ENCODE measurements around the gene POLQ. TPM values are rescaled to one million over a fixed set of nuclear protein-coding genes. Genes with fewer than 3 reads are reported as not detected.
"Not testable (repeated sequence)": the region's sequence is repeated elsewhere in the genome, so short reads cannot be mapped to it uniquely, and the experiment has no call there.

The POLQ gene
- polyA plus RNA-seq, 4 donors, result 4.3 to 5.4 (median 5.3) TPM

GRCh38 chr3:121431726-121432517, 113.9 kb downstream of the POLQ start:
- peak; percentile 34 to 76 (median 62) for DNase-seq (ENCODE audit: low read depth in 4 of 4, low spot score in 3 of 4)

- DNase-seq (ENCODE audit: low read depth in 4 of 4, low spot score in 3 of 4), result no peak
Observed at GRCh38 chr3:121430664-121431215, 115.0 kb downstream of the POLQ start.

- no peak for DNase-seq (ENCODE audit: low read depth in 4 of 4, low spot score in 3 of 4)
Observed at GRCh38 chr3:121424549-121424948, 121.2 kb downstream of the POLQ start.

- no peak for DNase-seq (ENCODE audit: low read depth in 4 of 4, low spot score in 3 of 4)
Observed at GRCh38 chr3:121418182-121418581, 127.6 kb downstream of the POLQ start.

GRCh38 chr3:121414924-121415323, 130.9 kb downstream of the POLQ start:
- no peak for DNase-seq (ENCODE audit: low read depth in 4 of 4, low spot score in 3 of 4)

GRCh38 chr3:121411523-121411922, 134.3 kb downstream of the POLQ start:
- no peak for DNase-seq (ENCODE audit: low read depth in 4 of 4, low spot score in 3 of 4)

- no peak for DNase-seq (ENCODE audit: low read depth in 4 of 4, low spot score in 3 of 4)
Observed at GRCh38 chr3:121405631-121406030, 140.2 kb downstream of the POLQ start.

GRCh38 chr3:121399820-121400219, 146.0 kb downstream of the POLQ start:
- DNase-seq (ENCODE audit: low read depth in 4 of 4, low spot score in 3 of 4), result no peak

- not testable (repeated sequence) for DNase-seq (ENCODE audit: low read depth in 4 of 4, low spot score in 3 of 4)
Observed at GRCh38 chr3:121398051-121398450, 147.7 kb downstream of the POLQ start.

GRCh38 chr3:121395967-121396366, 149.8 kb downstream of the POLQ start:
- DNase-seq (ENCODE audit: low read depth in 4 of 4, low spot score in 3 of 4), result not testable (repeated sequence)

- not testable (repeated sequence) for DNase-seq (ENCODE audit: low read depth in 4 of 4, low spot score in 3 of 4)
Observed at GRCh38 chr3:121388308-121388707, 157.5 kb downstream of the POLQ start.

Other genes starting within 250 kb of the POLQ start
- not detected for gene ARGFX, start 22.0 kb upstream of the POLQ start, polyA plus RNA-seq (ENCODE audit: insufficient read length in 4 of 4)
- gene FBXO40, start 47.4 kb upstream of the POLQ start, polyA plus RNA-seq (ENCODE audit: insufficient read length in 4 of 4), result under 1 TPM in 3 of 4 donors, not detected in 1; 0.01 to 0.03 (median 0.03) TPM
- 1 to 10 TPM; 5.3 to 7.3 (median 6.4) TPM for gene HCLS1, start 114.9 kb upstream of the POLQ start, polyA plus RNA-seq (ENCODE audit: insufficient read length in 4 of 4)
- gene GOLGB1, start 203.8 kb upstream of the POLQ start, polyA plus RNA-seq (ENCODE audit: insufficient read length in 4 of 4), result 10 to 100 TPM; 72.8 to 81.5 (median 75.5) TPM